ENCODE measurements around the gene ADIPOQ. TPM values are rescaled to one million over a fixed set of nuclear protein-coding genes. Genes with fewer than 3 reads are reported as not detected.

The ADIPOQ gene
- polyA plus RNA-seq, 1 donor (not counting 4 experiments of a cell fraction or from before 2014, with no cell fraction given) = not detected

- H3K36me3 ChIP-seq (ENCODE audit: control insufficient read depth in 2 of 2, extremely low read depth in 1 of 2, insufficient read depth in 2 of 2, low read length in 2 of 2) = no peaks in the 10 kb centered on the region
- dilution Hi-C loops (cut with MboI; ENCODE audit: extremely low pct_ligation_motif_present, low sequenced_read_pairs) = no loop called here
- H3K27ac ChIP-seq (ENCODE audit: control insufficient read depth, insufficient read depth, low read length) = no peak overlapping the region
- FAIRE-seq (no peak), DNase-seq (ENCODE audit: low read depth, low spot score) (no peak)
- no peak for TF ChIP-seq EZH2 (IDR thresholded peaks at IDR 0.05; ENCODE audit: low read length)
- no peak for TF ChIP-seq CTCF (optimal IDR thresholded peaks at IDR 0.05 in 1 of 3, IDR thresholded peaks at IDR 0.05 in 1 of 3, conservative IDR thresholded peaks at IDR 0.05 in 1 of 3; ENCODE audit: extremely low read depth in 1 of 3, insufficient read depth in 2 of 3, low read length in 3 of 3)
- H3K27me3 ChIP-seq (ENCODE audit: control insufficient read depth, extremely low read depth, insufficient read depth, low read length) = peaks cover 27% of the 10 kb centered on the region
- H4K20me1 ChIP-seq (ENCODE audit: control insufficient read depth, extremely low read depth, insufficient read depth, low read length) = no peaks in the 10 kb centered on the region
- peaks cover 11% of the 10 kb centered on the region for H3K4me1 ChIP-seq (ENCODE audit: control insufficient read depth, extremely low read depth, insufficient read depth, low read length)
- H3K4me3 ChIP-seq (ENCODE audit: control insufficient read depth in 2 of 3, extremely low read depth in 1 of 3, insufficient read depth in 2 of 3, low read depth in 1 of 3, low read length in 3 of 3) = peak overlapping the region; percentile 69 to 76 (median 72)
- no peak overlapping the region for H2AFZ ChIP-seq (ENCODE audit: control insufficient read depth, low read length)
- H3K9ac ChIP-seq (ENCODE audit: control insufficient read depth, extremely low read depth, insufficient read depth, low read length) = peak overlapping the region; percentile 52
- no peaks in the 10 kb centered on the region for H3K9me3 ChIP-seq (ENCODE audit: control insufficient read depth, low read depth, low read length)
- peak overlapping the region; percentile 60 for H3K4me2 ChIP-seq (ENCODE audit: control insufficient read depth, extremely low read depth, insufficient read depth, low read depth, low read length)
- H3K9me1 ChIP-seq (ENCODE audit: control insufficient read depth, extremely low read depth, insufficient read depth, low read length) = no peaks in the 10 kb centered on the region
- no peaks in the 10 kb centered on the region for H3K79me2 ChIP-seq (ENCODE audit: control insufficient read depth, insufficient read depth, low read length)
Observed at GRCh38 chr3:186826410-186826975, 16.0 kb upstream of the ADIPOQ start.

- no peaks in the 10 kb centered on the region for H3K9me3 ChIP-seq (ENCODE audit: control insufficient read depth, low read depth, low read length)
- peak overlapping the region; percentile 60 for H3K4me2 ChIP-seq (ENCODE audit: control insufficient read depth, extremely low read depth, insufficient read depth, low read depth, low read length)
- peak overlapping the region; percentile 69 to 76 (median 72) for H3K4me3 ChIP-seq (ENCODE audit: control insufficient read depth in 2 of 3, extremely low read depth in 1 of 3, insufficient read depth in 2 of 3, low read depth in 1 of 3, low read length in 3 of 3)
- DNase-seq (ENCODE audit: low read depth, low spot score) = no peak
- no peaks in the 10 kb centered on the region for H3K79me2 ChIP-seq (ENCODE audit: control insufficient read depth, insufficient read depth, low read length)
- H3K9me1 ChIP-seq (ENCODE audit: control insufficient read depth, extremely low read depth, insufficient read depth, low read length) = no peaks in the 10 kb centered on the region
- dilution Hi-C loops (cut with MboI; ENCODE audit: extremely low pct_ligation_motif_present, low sequenced_read_pairs) = no loop called here
- peak overlapping the region; percentile 75 for H3K9ac ChIP-seq (ENCODE audit: control insufficient read depth, extremely low read depth, insufficient read depth, low read length)
- H3K4me1 ChIP-seq (ENCODE audit: control insufficient read depth, extremely low read depth, insufficient read depth, low read length) = peaks cover 11% of the 10 kb centered on the region
- no peak for FAIRE-seq
- no peaks in the 10 kb centered on the region for H3K36me3 ChIP-seq (ENCODE audit: control insufficient read depth in 2 of 2, extremely low read depth in 1 of 2, insufficient read depth in 2 of 2, low read length in 2 of 2)
- TF ChIP-seq EZH2 (IDR thresholded peaks at IDR 0.05; ENCODE audit: low read length) (no peak), CTCF (optimal IDR thresholded peaks at IDR 0.05 in 1 of 3, IDR thresholded peaks at IDR 0.05 in 1 of 3, conservative IDR thresholded peaks at IDR 0.05 in 1 of 3; ENCODE audit: extremely low read depth in 1 of 3, insufficient read depth in 2 of 3, low read length in 3 of 3) (no peak)
- H3K27me3 ChIP-seq (ENCODE audit: control insufficient read depth, extremely low read depth, insufficient read depth, low read length) = peaks cover 27% of the 10 kb centered on the region
- H4K20me1 ChIP-seq (ENCODE audit: control insufficient read depth, extremely low read depth, insufficient read depth, low read length) = no peaks in the 10 kb centered on the region
- H2AFZ ChIP-seq (ENCODE audit: control insufficient read depth, low read length) = peak overlapping the region; percentile 60
- H3K27ac ChIP-seq (ENCODE audit: control insufficient read depth, insufficient read depth, low read length) = peak overlapping the region; percentile 14
Observed at GRCh38 chr3:186826976-186827857, 15.3 kb upstream of the ADIPOQ start.
